PC-9 (cell line): ENCODE measurements around the gene GSTT2B. TPM values are rescaled to one million over a fixed set of nuclear protein-coding genes. Genes with fewer than 3 reads are reported as not detected.
"Not testable (repeated sequence)": the region's sequence is repeated elsewhere in the genome, so short reads cannot be mapped to it uniquely, and the experiment has no call there.

Experiments used
- BruUV-seq: library from RNA; stranded (reverse); fragments of 400-500 nt; replicated peaks from 2 replicates; lab custom pipeline; 2021; lab: Mats Ljungman, UMichigan
- CTCF ChIA-PET: fragments of 300-600 bp; sonication (Branson Sonifier 250); formaldehyde crosslinking; loops from one replicate; lab custom pipeline; 2022; ENCODE audit warnings: antibody characterized with exemption; lab: Charles Lee
- POLR2A ChIA-PET: fragments of 300-600 bp; sonication (Branson Sonifier 250); formaldehyde crosslinking; loops from one replicate; lab custom pipeline; 2022; ENCODE audit warnings: antibody characterized with exemption; ENCODE audit not compliant: unreplicated experiment; lab: Charles Lee
- DNase-seq, 2 experiments: peaks; one replicate each; pipeline versions ENCODE4 v3.0.0 to v3.0.0-alpha.2; 2015 to 2022; ENCODE audit warnings: mixed read lengths in 1 of 2
- H2AFZ ChIP-seq: fragments of 200-600 bp; sonication (generic); 2 replicates; pipeline ENCODE4 v1.8.1; 2017; ENCODE audit warnings: antibody characterized with exemption
- H3F3A ChIP-seq: fragments of 200-600 bp; sonication (generic); 2 replicates; pipeline ENCODE4 v1.8.1; 2017; ENCODE audit warnings: antibody characterized with exemption, mild to moderate bottlenecking, low read depth; ENCODE audit not compliant: insufficient read depth
- H3K27ac ChIP-seq: fragments of 200-600 bp; sonication (generic); 2 replicates; pipeline ENCODE4 v1.6.1; 2016; ENCODE audit warnings: mixed run types
- H3K27me3 ChIP-seq: fragments of 200-600 bp; sonication (generic); 2 replicates; pipeline ENCODE4 v1.6.1; 2016; ENCODE audit warnings: low read depth, mixed run types; ENCODE audit not compliant: insufficient read depth
- H3K36me3 ChIP-seq: fragments of 200-600 bp; sonication (generic); 2 replicates; pipeline ENCODE4 v1.6.1; 2016; ENCODE audit warnings: low read depth, mixed run types
- H3K4me1 ChIP-seq: fragments of 200-600 bp; sonication (generic); replicated peaks from 2 replicates; pipeline ENCODE4 v1.6.1; 2016; ENCODE audit warnings: mixed run types; ENCODE audit not compliant: insufficient read depth
- H3K4me2 ChIP-seq: fragments of 200-600 bp; sonication (generic); 2 replicates; pipeline ENCODE4 v1.6.1; 2017; ENCODE audit warnings: mixed run types
- H3K4me3 ChIP-seq: fragments of 200-600 bp; sonication (generic); 2 replicates; pipeline ENCODE4 v1.6.1; 2016; ENCODE audit warnings: mixed run types
- H3K79me2 ChIP-seq: fragments of 200-600 bp; sonication (generic); 2 replicates; pipeline ENCODE4 v1.6.1; 2017; ENCODE audit warnings: low read depth, mixed run types
- H3K9me2 ChIP-seq: fragments of 200-600 bp; sonication (generic); 2 replicates; pipeline ENCODE4 v1.8.1; 2017; ENCODE audit warnings: mild to moderate bottlenecking; ENCODE audit not compliant: insufficient read depth
- H3K9me3 ChIP-seq: fragments of 200-600 bp; sonication (generic); 2 replicates; pipeline ENCODE4 v1.8.1; 2016; ENCODE audit warnings: low read depth; ENCODE audit not compliant: insufficient read depth
- H4K20me1 ChIP-seq: fragments of 200-600 bp; sonication (generic); 2 replicates; pipeline ENCODE4 v1.8.1; 2017; ENCODE audit not compliant: insufficient read depth
- EZH2 ChIP-seq: fragments of 200-600 bp; sonication (generic); IDR thresholded peaks from 2 replicates; pipeline ENCODE4 v1.8.0; 2017; ENCODE audit warnings: antibody characterized with exemption, low read depth
- intact Hi-C: fragments of 100-400 bp; cut with micrococcal nuclease; formaldehyde crosslinking; loops from one replicate; pipeline ENCODE4 v1.10.0; 2022; ENCODE audit not compliant: unreplicated experiment
- total RNA-seq: library from RNA; stranded (reverse); gene quantifications from 2 replicates; pipeline ENCODE4 v1.2.3, GENCODE V29; 2021
- TF ChIP-seq, protein P1 (sequence below): fragments of 200-600 bp; sonication (generic); conservative IDR thresholded peaks from 2 replicates; pipeline ENCODE4 v1.6.1; 2017; ENCODE audit warnings: mixed run types, antibody characterized with exemption, mild to moderate bottlenecking, moderate library complexity

Gene GSTT2B
- total RNA-seq, 1 experiment from 2014 or later = not detected

DNA sequence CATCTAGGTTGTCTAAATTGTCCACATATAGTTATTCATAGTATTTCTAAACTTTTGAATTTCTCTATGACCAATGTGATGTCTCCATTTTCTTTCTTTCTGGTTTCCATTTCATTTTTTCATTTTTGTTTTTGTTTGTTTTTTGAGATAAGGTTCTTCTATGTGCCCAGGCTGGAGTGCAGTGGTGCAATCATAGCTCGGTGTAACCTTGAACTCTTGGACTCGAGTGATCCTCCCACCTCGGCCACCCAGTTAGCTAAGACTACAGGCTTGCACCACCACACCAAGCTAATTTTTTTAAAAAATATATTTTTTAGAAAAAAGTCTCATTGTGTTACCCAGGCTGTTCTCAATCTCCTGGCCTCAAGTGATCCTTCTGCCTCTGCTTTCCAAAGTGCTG lies 36.1 kb upstream of the GSTT2B start:
- H3K36me3 ChIP-seq = no peaks in the 10 kb centered on the region
- no TSS peak for BruUV-seq
- no peak overlapping the region for H3K4me3 ChIP-seq
- H2AFZ ChIP-seq = no peak overlapping the region
- no peak for DNase-seq
- no peak overlapping the region for H3K4me2 ChIP-seq
- no peaks in the 10 kb centered on the region for H3K9me3 ChIP-seq
- peaks cover 10% of the 10 kb centered on the region; the same call in 1 of the 2 replicates for H3F3A ChIP-seq
- no peaks in the 10 kb centered on the region for H3K79me2 ChIP-seq
- ChIA-PET POLR2A (no interaction called here), CTCF (no interaction called here)
- no peaks in the 10 kb centered on the region for H3K27me3 ChIP-seq
- H3K9me2 ChIP-seq = no peaks in the 10 kb centered on the region
- no peak overlapping the region for H3K27ac ChIP-seq
- no peak for TF ChIP-seq EZH2
- TF ChIP-seq, protein P1, sequence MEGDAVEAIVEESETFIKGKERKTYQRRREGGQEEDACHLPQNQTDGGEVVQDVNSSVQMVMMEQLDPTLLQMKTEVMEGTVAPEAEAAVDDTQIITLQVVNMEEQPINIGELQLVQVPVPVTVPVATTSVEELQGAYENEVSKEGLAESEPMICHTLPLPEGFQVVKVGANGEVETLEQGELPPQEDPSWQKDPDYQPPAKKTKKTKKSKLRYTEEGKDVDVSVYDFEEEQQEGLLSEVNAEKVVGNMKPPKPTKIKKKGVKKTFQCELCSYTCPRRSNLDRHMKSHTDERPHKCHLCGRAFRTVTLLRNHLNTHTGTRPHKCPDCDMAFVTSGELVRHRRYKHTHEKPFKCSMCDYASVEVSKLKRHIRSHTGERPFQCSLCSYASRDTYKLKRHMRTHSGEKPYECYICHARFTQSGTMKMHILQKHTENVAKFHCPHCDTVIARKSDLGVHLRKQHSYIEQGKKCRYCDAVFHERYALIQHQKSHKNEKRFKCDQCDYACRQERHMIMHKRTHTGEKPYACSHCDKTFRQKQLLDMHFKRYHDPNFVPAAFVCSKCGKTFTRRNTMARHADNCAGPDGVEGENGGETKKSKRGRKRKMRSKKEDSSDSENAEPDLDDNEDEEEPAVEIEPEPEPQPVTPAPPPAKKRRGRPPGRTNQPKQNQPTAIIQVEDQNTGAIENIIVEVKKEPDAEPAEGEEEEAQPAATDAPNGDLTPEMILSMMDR = no peak
- intact Hi-C loops = no loop called here
- H4K20me1 ChIP-seq = no peaks in the 10 kb centered on the region
- peaks cover 9% of the 10 kb centered on the region for H3K4me1 ChIP-seq

DNA sequence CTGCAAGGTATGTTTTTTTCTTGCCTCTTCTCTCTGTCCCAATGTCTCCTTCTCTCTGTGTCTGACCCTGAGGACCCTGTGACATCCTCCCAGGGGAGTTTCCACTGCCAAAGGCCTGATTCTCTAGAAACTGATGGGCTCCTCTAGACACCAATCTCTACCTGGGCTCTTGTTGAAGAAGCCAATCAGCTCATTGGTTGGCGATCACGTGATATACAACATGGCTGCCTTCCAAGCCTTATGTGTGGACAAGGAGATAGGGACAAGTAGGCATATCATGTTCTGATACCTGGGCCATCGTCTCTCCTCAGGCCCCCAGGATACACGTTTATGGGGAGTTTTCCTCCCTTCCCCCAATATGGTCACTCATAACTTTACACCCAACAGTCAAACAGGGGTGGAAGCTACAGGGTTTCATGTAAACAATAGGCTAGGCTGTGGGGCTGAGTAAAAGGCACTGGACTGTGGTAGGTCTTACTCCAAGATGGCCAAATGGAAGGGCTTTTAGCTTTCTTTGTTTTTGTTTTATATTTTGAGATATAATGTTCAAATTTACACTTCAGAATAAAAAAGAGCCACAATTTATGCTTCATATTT lies 32.7 kb upstream of the GSTT2B start:
- POLR2A ChIA-PET, H3K4me1 ChIP-seq, H3F3A ChIP-seq, DNase-seq, H3K4me2 ChIP-seq, H3K9me2 ChIP-seq, H3K36me3 ChIP-seq, H3K79me2 ChIP-seq, H4K20me1 ChIP-seq, H3K27ac ChIP-seq, H3K27me3 ChIP-seq, BruUV-seq, H2AFZ ChIP-seq, H3K4me3 ChIP-seq, CTCF ChIA-PET, intact Hi-C loops, H3K9me3 ChIP-seq: not testable (repeated sequence)

GRCh38 chr22:23993080-23993479 lies 32.1 kb upstream of the GSTT2B start:
- BruUV-seq, H2AFZ ChIP-seq, H3K4me1 ChIP-seq, H4K20me1 ChIP-seq, H3K4me3 ChIP-seq, intact Hi-C loops, POLR2A ChIA-PET, H3K27ac ChIP-seq, H3F3A ChIP-seq, H3K9me3 ChIP-seq, CTCF ChIA-PET, H3K27me3 ChIP-seq, H3K4me2 ChIP-seq, H3K9me2 ChIP-seq, DNase-seq, H3K79me2 ChIP-seq, H3K36me3 ChIP-seq: not testable (repeated sequence)

DNA sequence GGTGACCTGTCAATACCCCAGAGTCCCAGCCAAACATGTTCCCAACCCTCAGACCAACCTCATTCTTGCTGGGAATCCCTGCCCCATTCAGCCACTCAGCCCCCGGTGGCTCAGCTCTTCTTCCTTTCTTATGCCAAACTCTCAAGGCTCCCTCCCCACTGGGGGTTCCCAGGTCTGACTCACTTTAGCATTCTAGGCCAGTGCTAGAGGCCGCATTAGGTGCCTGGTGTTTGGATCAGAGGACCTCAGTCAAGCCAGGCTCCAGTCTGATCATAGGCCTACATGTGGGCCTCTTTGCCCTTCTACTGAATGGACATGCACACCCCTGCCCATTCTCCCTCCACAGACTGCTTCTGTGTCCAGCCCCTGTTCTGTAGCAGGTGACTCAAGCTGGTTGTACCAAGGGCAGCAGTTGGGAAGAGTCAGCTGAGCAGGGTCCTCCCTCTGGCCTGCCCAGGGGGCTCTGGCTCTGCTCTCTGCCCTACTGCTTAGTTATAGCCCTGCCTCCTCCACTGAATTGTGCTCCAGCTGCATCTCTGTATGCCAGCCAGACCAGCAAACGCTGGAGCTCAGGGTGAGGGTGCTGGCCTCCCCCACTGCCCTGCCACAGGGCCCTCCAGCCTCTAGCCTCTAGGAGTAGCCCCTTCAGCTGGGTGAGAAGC lies 28.7 kb upstream of the GSTT2B start:
- CTCF ChIA-PET, H3K4me2 ChIP-seq, H3K9me2 ChIP-seq, H3K4me3 ChIP-seq, H3K79me2 ChIP-seq, BruUV-seq, H3K36me3 ChIP-seq, H3K27ac ChIP-seq, H3K27me3 ChIP-seq, H2AFZ ChIP-seq, H3K9me3 ChIP-seq, POLR2A ChIA-PET, H4K20me1 ChIP-seq, H3K4me1 ChIP-seq, intact Hi-C loops, H3F3A ChIP-seq, DNase-seq: not testable (repeated sequence)

DNA sequence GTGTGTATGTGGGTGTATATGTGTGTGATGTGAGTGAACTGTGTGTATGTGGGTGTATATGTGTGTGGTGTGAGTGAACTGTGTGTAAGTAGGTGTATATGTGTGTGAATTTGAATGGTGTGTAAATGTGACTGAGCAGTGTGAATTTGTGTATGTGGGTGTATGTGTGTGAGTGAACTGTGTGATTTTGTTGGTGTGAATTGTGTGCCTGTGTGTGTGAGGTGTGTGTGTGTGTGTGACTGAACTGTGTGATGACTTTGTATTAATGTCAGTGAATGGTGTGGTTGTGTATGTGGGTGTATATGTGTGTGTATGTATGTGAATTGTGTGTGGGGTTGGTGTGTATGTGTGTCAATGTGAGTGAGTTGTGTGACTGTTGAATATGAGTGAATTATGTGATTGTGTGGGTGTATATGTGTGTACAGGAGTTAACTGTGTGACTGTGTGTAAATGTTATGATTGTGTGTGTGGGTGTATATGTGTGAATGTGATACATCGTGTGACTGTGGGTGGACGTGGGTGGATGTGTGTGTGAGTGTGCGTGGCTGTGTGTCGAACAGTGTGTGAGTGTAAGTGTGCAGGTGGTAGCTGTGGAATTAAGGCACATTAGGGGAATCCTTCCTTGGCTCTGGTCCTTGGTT lies 25.7 kb upstream of the GSTT2B start:
- BruUV-seq = not testable (repeated sequence)

DNA sequence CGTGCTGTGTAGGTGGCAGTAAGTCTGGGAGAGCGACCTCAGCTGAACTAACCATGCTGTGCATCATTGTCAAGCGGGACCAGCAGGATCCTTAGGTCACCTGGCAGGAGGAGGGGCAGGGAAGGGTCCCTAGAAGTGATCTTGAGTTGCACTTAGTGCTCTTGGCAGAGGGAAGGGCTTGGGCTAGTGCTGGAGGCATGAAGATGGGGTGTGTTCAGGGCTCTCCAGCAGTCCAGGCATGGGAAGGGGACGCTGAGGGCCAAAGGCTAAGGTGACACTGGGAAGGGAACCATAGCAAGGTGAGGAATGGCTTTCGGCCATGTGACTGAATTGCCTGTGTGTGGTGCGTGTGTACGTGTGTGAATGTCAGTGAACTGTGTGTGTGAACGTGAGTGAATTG lies 25.1 kb upstream of the GSTT2B start:
- H3K9me3 ChIP-seq, H3K27me3 ChIP-seq, intact Hi-C loops, BruUV-seq, CTCF ChIA-PET, POLR2A ChIA-PET, H3K4me3 ChIP-seq, H3K4me2 ChIP-seq, H3K9me2 ChIP-seq, H3K79me2 ChIP-seq, H3K4me1 ChIP-seq, H3K27ac ChIP-seq, H3K36me3 ChIP-seq, H3F3A ChIP-seq, H2AFZ ChIP-seq, DNase-seq, H4K20me1 ChIP-seq: not testable (repeated sequence)

More for the DNA sequence above, 25.7 kb upstream of the GSTT2B start:
- DNase-seq, H2AFZ ChIP-seq, intact Hi-C loops, H3K36me3 ChIP-seq, CTCF ChIA-PET, H3K4me1 ChIP-seq, H3K9me3 ChIP-seq, H3K4me3 ChIP-seq, H3K9me2 ChIP-seq, H3K79me2 ChIP-seq, H3F3A ChIP-seq, H3K4me2 ChIP-seq, H3K27ac ChIP-seq, POLR2A ChIA-PET, H4K20me1 ChIP-seq, H3K27me3 ChIP-seq: not testable (repeated sequence)
